Sigmoid colon (tissue), 7 donors: ENCODE measurements around the gene ATP6AP1. TPM values are rescaled to one million over a fixed set of nuclear protein-coding genes. Genes with fewer than 3 reads are reported as not detected.

Source experiments
- DNase-seq: peaks from one replicate; pipeline ENCODE4 v3.0.0-alpha.2; 2019
- H3K27ac ChIP-seq, 4 donors: fragments of 200-600 bp; sonication (generic); one replicate each; pipeline ENCODE4 v1.5.1; 2016 to 2019; ENCODE audit warnings: mild to moderate bottlenecking in 1 of 4
- H3K27me3 ChIP-seq, 3 donors: fragments of 200-600 bp; sonication (generic); one replicate each; pipeline ENCODE4 v1.5.1; 2019; ENCODE audit warnings: mild to moderate bottlenecking in 1 of 3
- H3K36me3 ChIP-seq, 4 donors: fragments of 200-600 bp; sonication (generic); one replicate each; pipeline ENCODE4 v1.5.1; 2016 to 2019
- H3K4me1 ChIP-seq, 4 donors: fragments of 200-600 bp; sonication (generic); one replicate each; pipeline ENCODE4 v1.5.1; 2017 to 2019
- H3K4me3 ChIP-seq, 4 donors: fragments of 200-600 bp; sonication (generic); one replicate each; pipeline ENCODE4 v1.5.1; 2017 to 2019; ENCODE audit warnings: mild to moderate bottlenecking in 2 of 4, moderate library complexity in 1 of 4
- H3K9me3 ChIP-seq, 4 donors: fragments of 200-600 bp in 3 of 4; sonication (generic) in 3 of 4; one replicate each; pipeline versions ENCODE4 v1.5.1 to v1.6.1; 2013 to 2019
- EP300 ChIP-seq, 4 donors: sonication (generic); formaldehyde crosslinking; IDR thresholded peaks; one replicate each; pipeline ENCODE4 v1.6.1; 2017; ENCODE audit warnings: antibody characterized with exemption in 4 of 4
- POLR2A ChIP-seq, 2 donors: fragments of 450-650 bp; IDR thresholded peaks; one replicate each; pipeline ENCODE4 v1.6.1; 2016; ENCODE audit warnings: antibody characterized with exemption in 2 of 2, mild to moderate bottlenecking in 2 of 2, moderate library complexity in 2 of 2
- POLR2AphosphoS5 ChIP-seq, 4 donors: sonication (generic); formaldehyde crosslinking; IDR thresholded peaks; one replicate each; pipeline ENCODE4 v1.6.1; 2017; ENCODE audit warnings: antibody characterized with exemption in 4 of 4
- WGBS, 2 donors: extraction: QIAGEN DNeasy Blood & Tissue Kit; methylation state at CpG; one replicate each; pipeline ENCODE4 v1.1.7; 2013; 5-methylcytosine and 5-hydroxymethylcytosine counted together
- intact Hi-C: fragments of 100-400 bp; cut with DNase I; formaldehyde crosslinking; loops from one replicate; pipeline ENCODE4 v1.15.1; 2023
- polyA plus RNA-seq, 3 donors: library from polyadenylated mRNA; stranded (reverse); fragments of 200-250 nt; gene quantifications; one replicate each; pipeline ENCODE4 v1.2.3, GENCODE V29; 2013
- total RNA-seq, 4 donors: library from RNA; depleted of rRNA; stranded (reverse); fragments of >200 nt; gene quantifications; one replicate each; pipeline ENCODE4 v1.1.0, GENCODE V29; 2016
- TF ChIP-seq, protein P1 (sequence below), 4 experiments: fragments of 450-650 bp in 3 of 4; fragments of 200-600 bp in 1 of 4; IDR thresholded peaks; one replicate each; pipeline ENCODE4 v1.5.1; 2016 to 2019; ENCODE audit warnings: antibody characterized with exemption in 4 of 4, mild to moderate bottlenecking in 3 of 4, moderate library complexity in 2 of 4
- donor health status: healthy with polysubstance abuse.
- donor health status: Bipolar disorder and iron deficiency.
- donor health status: healthy.

The ATP6AP1 gene
- total and polyA plus RNA-seq, 7 donors = 16.5 to 87.7 (median 30.5) TPM

DNA sequence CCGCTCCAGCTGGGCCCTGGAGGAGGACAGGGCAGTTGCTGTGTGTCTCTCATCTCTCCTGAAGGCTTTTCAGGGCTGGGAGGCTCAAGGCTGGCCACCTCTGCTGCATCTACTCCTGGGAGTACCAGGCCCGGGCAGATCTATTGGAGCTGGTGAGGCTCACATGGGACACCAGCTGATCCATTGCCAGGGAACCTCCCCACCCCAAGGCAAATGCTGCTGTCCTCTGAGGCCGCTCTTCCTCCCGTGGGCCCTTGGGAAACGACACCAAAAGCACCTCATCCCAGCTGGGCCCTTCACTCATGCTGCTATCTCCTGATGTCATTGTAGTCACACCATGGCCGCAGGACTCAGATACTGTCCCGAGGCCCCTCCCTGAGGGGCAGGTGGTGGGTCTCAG is 54.3 kb downstream of the ATP6AP1 start:
- H3K4me3 ChIP-seq = no peak overlapping the region
- DNase-seq = no peak
- H3K36me3 ChIP-seq = peaks cover 0 to 12% (median 0%) of the 10 kb centered on the region in 4 donors
- no peaks in the 10 kb centered on the region for H3K27me3 ChIP-seq
- peaks cover 0 to 29% (median 20%) of the 10 kb centered on the region in 4 donors for H3K4me1 ChIP-seq
- H3K9me3 ChIP-seq = no peaks in the 10 kb centered on the region
- intact Hi-C loops = no loop called here
- no peak for TF ChIP-seq EP300 (IDR thresholded peaks at IDR 0.05)
- TF ChIP-seq, protein P1, sequence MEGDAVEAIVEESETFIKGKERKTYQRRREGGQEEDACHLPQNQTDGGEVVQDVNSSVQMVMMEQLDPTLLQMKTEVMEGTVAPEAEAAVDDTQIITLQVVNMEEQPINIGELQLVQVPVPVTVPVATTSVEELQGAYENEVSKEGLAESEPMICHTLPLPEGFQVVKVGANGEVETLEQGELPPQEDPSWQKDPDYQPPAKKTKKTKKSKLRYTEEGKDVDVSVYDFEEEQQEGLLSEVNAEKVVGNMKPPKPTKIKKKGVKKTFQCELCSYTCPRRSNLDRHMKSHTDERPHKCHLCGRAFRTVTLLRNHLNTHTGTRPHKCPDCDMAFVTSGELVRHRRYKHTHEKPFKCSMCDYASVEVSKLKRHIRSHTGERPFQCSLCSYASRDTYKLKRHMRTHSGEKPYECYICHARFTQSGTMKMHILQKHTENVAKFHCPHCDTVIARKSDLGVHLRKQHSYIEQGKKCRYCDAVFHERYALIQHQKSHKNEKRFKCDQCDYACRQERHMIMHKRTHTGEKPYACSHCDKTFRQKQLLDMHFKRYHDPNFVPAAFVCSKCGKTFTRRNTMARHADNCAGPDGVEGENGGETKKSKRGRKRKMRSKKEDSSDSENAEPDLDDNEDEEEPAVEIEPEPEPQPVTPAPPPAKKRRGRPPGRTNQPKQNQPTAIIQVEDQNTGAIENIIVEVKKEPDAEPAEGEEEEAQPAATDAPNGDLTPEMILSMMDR (IDR thresholded peaks at IDR 0.05) = no peak
- no peak for TF ChIP-seq POLR2A (IDR thresholded peaks at IDR 0.05)
- no peak for TF ChIP-seq POLR2AphosphoS5 (IDR thresholded peaks at IDR 0.05)
- no peak overlapping the region for H3K27ac ChIP-seq
- 78 to 84% methylated on average over 7 of the region's 7 CpGs for WGBS, 2 donors

DNA sequence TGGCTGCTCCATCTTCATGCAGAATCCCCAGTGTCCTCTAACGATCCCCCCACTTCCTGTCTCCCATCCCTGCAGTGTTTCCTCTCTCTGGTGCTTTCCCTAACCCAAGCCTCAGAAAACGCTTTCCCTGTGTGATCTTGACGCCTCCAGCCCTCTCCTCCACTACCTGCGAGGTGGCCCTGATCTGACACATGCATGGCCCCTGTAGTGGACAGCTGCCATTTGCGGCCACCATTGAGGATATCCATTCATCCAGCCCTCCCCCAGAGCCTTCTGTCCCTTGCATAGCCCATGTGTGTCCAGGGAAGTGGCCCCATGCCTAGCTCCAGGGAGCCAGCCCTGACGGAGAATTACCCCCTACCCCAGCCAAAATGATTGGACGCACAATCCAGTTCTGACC is 54.8 kb downstream of the ATP6AP1 start:
- TF ChIP-seq POLR2AphosphoS5 (IDR thresholded peaks at IDR 0.05) = no peak
- no peak for TF ChIP-seq EP300 (IDR thresholded peaks at IDR 0.05)
- no peak for TF ChIP-seq POLR2A (IDR thresholded peaks at IDR 0.05)
- TF ChIP-seq, protein P1 (IDR thresholded peaks at IDR 0.05) = no peak
- intact Hi-C loops = no loop called here
- no peak overlapping the region for H3K4me3 ChIP-seq

DNA sequence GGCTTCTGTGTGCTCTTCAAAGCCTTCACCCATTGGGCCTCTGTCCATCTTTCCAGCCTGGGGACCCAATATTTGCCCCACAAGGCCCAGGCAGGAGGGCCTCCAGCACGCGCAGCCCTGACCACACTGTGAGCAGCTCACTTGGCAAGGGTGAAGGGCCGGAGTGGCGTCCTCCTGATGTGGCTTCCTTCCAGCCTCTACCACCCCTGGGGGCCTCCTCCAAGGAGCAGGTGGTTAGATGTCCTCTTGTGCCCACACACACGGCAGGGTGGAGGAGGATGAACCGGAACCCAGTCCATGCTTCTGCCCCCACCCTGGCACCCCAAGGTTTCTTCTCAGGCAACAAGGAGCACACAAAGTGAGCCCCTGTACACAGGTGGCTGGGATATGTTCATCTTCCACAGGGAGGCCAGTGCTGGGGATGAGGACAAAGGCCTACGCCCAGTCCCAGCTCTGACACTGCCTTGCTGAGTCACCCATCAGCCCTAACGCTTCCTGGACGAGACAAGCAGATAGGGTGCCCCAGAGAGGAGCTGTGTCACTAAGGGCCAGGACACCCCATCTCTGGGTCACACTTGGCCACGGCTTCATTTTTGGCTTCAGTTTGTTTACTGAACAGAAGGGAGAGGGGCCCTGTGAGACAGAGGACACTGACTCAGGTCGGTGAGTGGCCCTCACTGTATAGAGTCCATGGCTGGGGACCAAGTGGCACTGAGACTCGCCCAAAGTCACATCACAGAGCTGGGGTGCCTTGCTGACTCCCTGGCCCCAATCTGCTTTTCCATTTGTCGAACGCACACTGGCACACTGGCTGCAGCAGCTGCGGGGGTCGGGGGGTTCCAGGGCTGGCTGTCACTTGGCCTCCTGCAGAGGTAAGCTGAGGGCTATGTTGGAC is 56.0 kb downstream of the ATP6AP1 start:
- no peak overlapping the region for H3K4me3 ChIP-seq
- TF ChIP-seq EP300 (IDR thresholded peaks at IDR 0.05) (no peak), POLR2A (IDR thresholded peaks at IDR 0.05) (no peak)
- H3K9me3 ChIP-seq = no peaks in the 10 kb centered on the region
- H3K36me3 ChIP-seq = peaks cover 0 to 12% (median 0%) of the 10 kb centered on the region in 4 donors
- peaks cover 0 to 30% (median 22%) of the 10 kb centered on the region in 4 donors for H3K4me1 ChIP-seq
- H3K27me3 ChIP-seq = no peaks in the 10 kb centered on the region
- intact Hi-C loops = loop anchor here (5.0 kb wide), 3 partner anchors 47 to 87 kb away; partner anchors contain the start of genes GDI1 and RPL10
- WGBS, 2 donors = 76 to 86% methylated on average over 16 of the region's 16 CpGs
- DNase-seq = peak; percentile 62
- peak overlapping the region in 1 of 4 donors; percentile 90 for H3K27ac ChIP-seq

More for the DNA sequence above, 54.8 kb downstream of the ATP6AP1 start:
- Histone ChIP-seq H3K4me1 (peaks cover 0 to 24% (median 18%) of the 10 kb centered on the region in 4 donors), H3K36me3 (peaks cover 0 to 12% (median 0%) of the 10 kb centered on the region in 4 donors), H3K27ac (no peak overlapping the region), H3K9me3 (no peaks in the 10 kb centered on the region), H3K27me3 (no peaks in the 10 kb centered on the region)
- no peak for DNase-seq
- WGBS, 2 donors = 82 to 84% methylated on average over 7 of the region's 7 CpGs

DNA sequence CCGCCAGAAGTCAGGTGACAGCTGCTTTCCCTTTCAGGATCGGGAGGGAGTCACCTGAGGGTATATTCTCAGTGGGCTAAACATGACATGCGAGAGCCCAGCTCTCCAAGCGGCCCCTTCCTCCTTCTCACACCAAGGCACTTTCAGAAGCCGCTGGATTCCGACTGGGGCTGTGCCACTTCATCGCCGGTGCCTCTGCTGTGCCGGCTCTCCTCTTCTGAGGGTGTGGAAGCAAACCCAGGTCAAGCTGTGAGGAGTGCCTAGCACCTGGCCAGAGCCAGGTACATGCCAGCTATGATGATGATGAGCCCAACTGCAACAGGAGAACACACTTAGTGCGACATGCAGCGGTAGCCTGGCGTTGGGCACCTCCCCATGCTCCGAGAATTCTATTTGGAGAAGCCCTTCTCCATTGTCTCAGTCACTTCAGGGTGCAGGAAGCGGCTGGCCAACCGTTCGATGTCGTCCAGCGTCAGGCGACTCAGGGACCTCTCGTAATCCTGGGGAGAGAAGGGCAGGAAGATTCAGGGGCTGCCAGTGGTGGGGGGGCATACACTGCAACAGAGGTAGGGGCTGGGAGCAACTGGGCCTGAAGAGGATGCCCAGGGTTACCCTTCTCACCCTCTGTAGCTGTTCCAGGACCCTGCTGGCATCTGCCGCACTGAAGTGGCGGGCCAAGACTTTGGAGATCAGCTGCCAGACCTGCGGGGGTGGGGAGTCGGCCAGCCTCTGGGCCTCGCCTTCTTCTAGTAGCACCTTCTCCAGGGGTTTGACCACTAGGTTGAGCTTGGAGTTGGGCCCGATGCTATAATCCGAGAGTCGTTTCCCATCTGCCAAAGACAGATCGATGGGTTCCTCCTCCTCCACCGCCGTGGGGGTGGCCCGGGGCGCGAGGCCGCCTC is 56.9 kb downstream of the ATP6AP1 start:
- DNase-seq = peak; percentile 71
- TF ChIP-seq POLR2A (IDR thresholded peaks at IDR 0.05) (no peak), POLR2AphosphoS5 (IDR thresholded peaks at IDR 0.05) (no peak), EP300 (IDR thresholded peaks at IDR 0.05) (no peak)
- TF ChIP-seq, protein P1 (IDR thresholded peaks at IDR 0.05) = no peak
- Histone ChIP-seq H3K27ac (peak overlapping the region; percentile 85 to 90 (median 86)), H3K36me3 (peaks cover 0 to 12% (median 0%) of the 10 kb centered on the region in 4 donors), H3K9me3 (no peaks in the 10 kb centered on the region), H3K4me3 (peak overlapping the region; percentile 47 to 80 (median 70)), H3K27me3 (no peaks in the 10 kb centered on the region), H3K4me1 (peaks cover 0 to 33% (median 22%) of the 10 kb centered on the region in 4 donors)
- WGBS, 2 donors = 44 to 49% methylated on average over 35 of the region's 35 CpGs
- intact Hi-C loops = loop anchor here (5.0 kb wide), 3 partner anchors 47 to 88 kb away; partner anchors contain the start of genes GDI1 and RPL10
